ENCODE data around the gene FLNA. TPM values are rescaled to one million over a fixed set of nuclear protein-coding genes. Genes with fewer than 3 reads are reported as not detected.
"Not testable (repeated sequence)": the region's sequence is repeated elsewhere in the genome, so short reads cannot be mapped to it uniquely, and the experiment has no call there.

The FLNA gene
- total RNA-seq, 1 donor: 3,431 TPM

- no peaks in the 10 kb centered on the region for H3K79me2 ChIP-seq (ENCODE audit: insufficient read depth, low read length)
- no peaks in the 10 kb centered on the region for H3K9me3 ChIP-seq (ENCODE audit: low read depth, low read length)
- peaks cover 59% of the 10 kb centered on the region for H3K36me3 ChIP-seq (ENCODE audit: insufficient read depth, low read length)
- no peak for DNase-seq (ENCODE audit: insufficient read length, low spot score, missing footprints)
- peaks cover 42% of the 10 kb centered on the region for H4K20me1 ChIP-seq (ENCODE audit: insufficient read depth, low read length)
- no peak overlapping the region for H3K4me2 ChIP-seq (ENCODE audit: insufficient read depth, low read length)
- no peak overlapping the region for H3K27ac ChIP-seq (ENCODE audit: low read depth, low read length)
- H3K4me3 ChIP-seq (ENCODE audit: insufficient read depth, low read length): no peak overlapping the region
- H2AFZ ChIP-seq (ENCODE audit: low read length): no peak overlapping the region
- H3K27me3 ChIP-seq (ENCODE audit: insufficient read depth, low read length): no peaks in the 10 kb centered on the region
- H3K4me1 ChIP-seq (ENCODE audit: insufficient read depth, low read length): no peaks in the 10 kb centered on the region
- TF ChIP-seq, protein P1, sequence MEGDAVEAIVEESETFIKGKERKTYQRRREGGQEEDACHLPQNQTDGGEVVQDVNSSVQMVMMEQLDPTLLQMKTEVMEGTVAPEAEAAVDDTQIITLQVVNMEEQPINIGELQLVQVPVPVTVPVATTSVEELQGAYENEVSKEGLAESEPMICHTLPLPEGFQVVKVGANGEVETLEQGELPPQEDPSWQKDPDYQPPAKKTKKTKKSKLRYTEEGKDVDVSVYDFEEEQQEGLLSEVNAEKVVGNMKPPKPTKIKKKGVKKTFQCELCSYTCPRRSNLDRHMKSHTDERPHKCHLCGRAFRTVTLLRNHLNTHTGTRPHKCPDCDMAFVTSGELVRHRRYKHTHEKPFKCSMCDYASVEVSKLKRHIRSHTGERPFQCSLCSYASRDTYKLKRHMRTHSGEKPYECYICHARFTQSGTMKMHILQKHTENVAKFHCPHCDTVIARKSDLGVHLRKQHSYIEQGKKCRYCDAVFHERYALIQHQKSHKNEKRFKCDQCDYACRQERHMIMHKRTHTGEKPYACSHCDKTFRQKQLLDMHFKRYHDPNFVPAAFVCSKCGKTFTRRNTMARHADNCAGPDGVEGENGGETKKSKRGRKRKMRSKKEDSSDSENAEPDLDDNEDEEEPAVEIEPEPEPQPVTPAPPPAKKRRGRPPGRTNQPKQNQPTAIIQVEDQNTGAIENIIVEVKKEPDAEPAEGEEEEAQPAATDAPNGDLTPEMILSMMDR (IDR thresholded peaks at IDR 0.05; ENCODE audit: extremely low read depth, low read depth, low read length): no peak
Observed at GRCh38 chrX:154349979-154350378, 24.5 kb downstream of the FLNA start.

GRCh38 chrX:154349359-154349935, 25.0 kb downstream of the FLNA start:
- TF ChIP-seq, protein P1 (IDR thresholded peaks at IDR 0.05; ENCODE audit: extremely low read depth, low read depth, low read length): no peak
- no peaks in the 10 kb centered on the region for H3K27me3 ChIP-seq (ENCODE audit: insufficient read depth, low read length)
- no peaks in the 10 kb centered on the region for H3K4me1 ChIP-seq (ENCODE audit: insufficient read depth, low read length)
- no peaks in the 10 kb centered on the region for H3K79me2 ChIP-seq (ENCODE audit: insufficient read depth, low read length)
- H2AFZ ChIP-seq (ENCODE audit: low read length): no peak overlapping the region
- H3K36me3 ChIP-seq (ENCODE audit: insufficient read depth, low read length): peaks cover 54% of the 10 kb centered on the region
- no peak overlapping the region for H3K4me2 ChIP-seq (ENCODE audit: insufficient read depth, low read length)
- H3K9me3 ChIP-seq (ENCODE audit: low read depth, low read length): no peaks in the 10 kb centered on the region
- H3K4me3 ChIP-seq (ENCODE audit: insufficient read depth, low read length): no peak overlapping the region
- no peak overlapping the region for H3K27ac ChIP-seq (ENCODE audit: low read depth, low read length)
- DNase-seq (ENCODE audit: insufficient read length, low spot score, missing footprints): peak; percentile 69
- H4K20me1 ChIP-seq (ENCODE audit: insufficient read depth, low read length): peaks cover 38% of the 10 kb centered on the region

DNA sequence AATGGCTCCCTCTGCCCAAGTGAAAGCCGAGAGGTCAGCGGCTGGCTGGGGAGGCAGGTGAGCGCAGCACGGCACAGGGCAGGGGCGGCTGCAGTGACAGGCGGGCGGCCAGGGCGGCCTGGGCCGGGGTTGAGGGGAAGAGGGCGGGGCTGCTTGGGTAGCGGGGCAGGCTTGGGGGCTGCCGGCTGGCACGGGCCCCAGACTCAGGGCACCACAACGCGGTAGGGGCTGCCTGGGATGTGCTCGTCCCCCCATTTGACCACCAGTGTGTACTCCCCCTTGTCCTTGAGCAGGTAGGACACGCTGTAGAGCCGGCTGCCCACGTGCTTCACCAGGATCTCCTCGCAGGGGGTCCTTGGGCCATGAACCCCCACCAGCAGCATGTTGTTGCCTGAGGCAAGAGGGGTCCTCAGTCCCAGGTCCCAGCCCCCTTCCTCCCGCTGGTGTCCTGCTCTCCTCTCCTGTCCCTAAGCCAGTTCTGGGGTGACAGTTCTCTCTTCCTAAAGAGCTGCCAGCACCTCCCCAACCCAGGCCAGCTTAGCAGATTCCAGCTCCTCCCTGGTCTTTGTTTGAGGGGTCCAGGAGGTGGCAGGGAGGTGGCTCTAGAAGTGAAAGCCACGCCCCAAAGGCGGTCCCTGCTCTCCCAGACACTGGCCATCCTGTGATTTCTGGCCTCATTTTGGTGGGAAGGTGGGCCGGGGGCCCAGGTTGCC, 25.6 kb downstream of the FLNA start:
- Histone ChIP-seq H3K79me2 (ENCODE audit: insufficient read depth, low read length) (no peaks in the 10 kb centered on the region), H3K4me2 (ENCODE audit: insufficient read depth, low read length) (no peak overlapping the region), H2AFZ (ENCODE audit: low read length) (no peak overlapping the region), H3K4me1 (ENCODE audit: insufficient read depth, low read length) (no peaks in the 10 kb centered on the region), H4K20me1 (ENCODE audit: insufficient read depth, low read length) (peaks cover 36% of the 10 kb centered on the region), H3K27ac (ENCODE audit: low read depth, low read length) (no peak overlapping the region), H3K27me3 (ENCODE audit: insufficient read depth, low read length) (no peaks in the 10 kb centered on the region), H3K9me3 (ENCODE audit: low read depth, low read length) (no peaks in the 10 kb centered on the region), H3K36me3 (ENCODE audit: insufficient read depth, low read length) (peaks cover 47% of the 10 kb centered on the region), H3K4me3 (ENCODE audit: insufficient read depth, low read length) (no peak overlapping the region)
- TF ChIP-seq, protein P1 (IDR thresholded peaks at IDR 0.05; ENCODE audit: extremely low read depth, low read depth, low read length): no peak
- DNase-seq (ENCODE audit: insufficient read length, low spot score, missing footprints): peak; percentile 81

- H3K27ac ChIP-seq (ENCODE audit: low read depth, low read length): no peak overlapping the region
- no peaks in the 10 kb centered on the region for H3K9me3 ChIP-seq (ENCODE audit: low read depth, low read length)
- peaks cover 41% of the 10 kb centered on the region for H3K36me3 ChIP-seq (ENCODE audit: insufficient read depth, low read length)
- H3K27me3 ChIP-seq (ENCODE audit: insufficient read depth, low read length): no peaks in the 10 kb centered on the region
- H4K20me1 ChIP-seq (ENCODE audit: insufficient read depth, low read length): peaks cover 30% of the 10 kb centered on the region
- no peaks in the 10 kb centered on the region for H3K79me2 ChIP-seq (ENCODE audit: insufficient read depth, low read length)
- H3K4me1 ChIP-seq (ENCODE audit: insufficient read depth, low read length): no peaks in the 10 kb centered on the region
- no peak overlapping the region for H3K4me2 ChIP-seq (ENCODE audit: insufficient read depth, low read length)
- H3K4me3 ChIP-seq (ENCODE audit: insufficient read depth, low read length): no peak overlapping the region
- peak; percentile 42 for DNase-seq (ENCODE audit: insufficient read length, low spot score, missing footprints)
- TF ChIP-seq, protein P1 (IDR thresholded peaks at IDR 0.05; ENCODE audit: extremely low read depth, low read depth, low read length): no peak
- H2AFZ ChIP-seq (ENCODE audit: low read length): no peak overlapping the region
Observed at GRCh38 chrX:154348114-154348531, 26.3 kb downstream of the FLNA start.

GRCh38 chrX:154343620-154344019, 30.8 kb downstream of the FLNA start:
- H3K4me1 ChIP-seq (ENCODE audit: insufficient read depth, low read length); H3K79me2 ChIP-seq (ENCODE audit: insufficient read depth, low read length); H4K20me1 ChIP-seq (ENCODE audit: insufficient read depth, low read length); H3K4me2 ChIP-seq (ENCODE audit: insufficient read depth, low read length); H3K4me3 ChIP-seq (ENCODE audit: insufficient read depth, low read length); H2AFZ ChIP-seq (ENCODE audit: low read length); H3K27me3 ChIP-seq (ENCODE audit: insufficient read depth, low read length); H3K9me3 ChIP-seq (ENCODE audit: low read depth, low read length); DNase-seq (ENCODE audit: insufficient read length, low spot score, missing footprints); H3K27ac ChIP-seq (ENCODE audit: low read depth, low read length); H3K36me3 ChIP-seq (ENCODE audit: insufficient read depth, low read length): not testable (repeated sequence)

DNA sequence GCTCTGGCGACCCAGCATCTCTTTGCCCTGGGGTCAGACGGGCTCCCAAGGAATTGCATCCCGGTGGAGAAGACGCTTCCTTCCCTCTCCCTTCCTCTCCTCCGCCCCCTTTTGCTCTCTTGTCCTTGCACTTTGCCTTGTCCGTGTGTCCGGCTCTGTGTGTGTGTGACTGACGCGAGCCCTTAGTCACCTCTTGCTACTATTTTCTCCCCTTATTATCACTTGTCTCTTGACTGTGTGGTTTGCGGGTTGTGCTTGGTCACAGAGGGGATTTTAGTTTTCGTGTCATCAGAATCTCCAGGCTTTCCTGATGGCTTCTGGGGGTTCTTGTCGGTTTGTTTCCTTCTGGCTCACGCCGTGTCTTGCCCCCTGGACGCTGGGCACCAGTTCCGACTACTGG, 31.4 kb downstream of the FLNA start:
- not testable (repeated sequence) for H3K4me2 ChIP-seq (ENCODE audit: insufficient read depth, low read length); H3K9me3 ChIP-seq (ENCODE audit: low read depth, low read length); DNase-seq (ENCODE audit: insufficient read length, low spot score, missing footprints); H2AFZ ChIP-seq (ENCODE audit: low read length); H3K27me3 ChIP-seq (ENCODE audit: insufficient read depth, low read length); H3K4me1 ChIP-seq (ENCODE audit: insufficient read depth, low read length); H3K79me2 ChIP-seq (ENCODE audit: insufficient read depth, low read length); H4K20me1 ChIP-seq (ENCODE audit: insufficient read depth, low read length); H3K36me3 ChIP-seq (ENCODE audit: insufficient read depth, low read length); H3K4me3 ChIP-seq (ENCODE audit: insufficient read depth, low read length); H3K27ac ChIP-seq (ENCODE audit: low read depth, low read length)

Measured in osteoblast (primary cell).